Motor neuron (in vitro differentiated cells): ENCODE measurements around the gene CA5B. TPM values are rescaled to one million over a fixed set of nuclear protein-coding genes. Genes with fewer than 3 reads are reported as not detected.
"Not testable (repeated sequence)": the region's sequence is repeated elsewhere in the genome, so short reads cannot be mapped to it uniquely, and the experiment has no call there.

Source experiments
- ATAC-seq, 8 experiments: fragments of 200-7000 bp; cut with Tn5 transposase; replicated peaks in 6 of 8; 2 replicates each; pipeline ENCODE4 v1.8.0; 2021; ENCODE audit warnings: mild to moderate bottlenecking in 8 of 8, moderate library complexity in 8 of 8
- H3K27ac ChIP-seq, 2 donors: fragments of 250-450 bp; sonication (Bioruptor Pico); 2 replicates each; pipeline ENCODE4 v1.9.0; 2021; ENCODE audit warnings: antibody characterized with exemption in 2 of 2, mild to moderate bottlenecking in 2 of 2, moderate library complexity in 1 of 2
- H3K4me1 ChIP-seq, 2 donors: fragments of 250-450 bp; sonication (Bioruptor Pico); replicated peaks in 1 of 2; 2 replicates each; pipeline ENCODE4 v1.6.1; 2021; ENCODE audit warnings: antibody characterized with exemption in 2 of 2, mild to moderate bottlenecking in 2 of 2, moderate library complexity in 1 of 2
- H3K4me3 ChIP-seq, 5 donors: fragments of 250-450 bp; sonication (Bioruptor Pico); 2 replicates each; pipeline ENCODE4 v1.9.0; 2021; ENCODE audit warnings: antibody characterized with exemption in 5 of 5, mild to moderate bottlenecking in 5 of 5, moderate library complexity in 4 of 5
- WGBS, 10 experiments: fragments of 450-650 bp; shearing (Covaris generic); methylation state at CpG; one replicate each; pipeline ENCODE4 v1.0.0; 2022; 5-methylcytosine and 5-hydroxymethylcytosine counted together
- in situ Hi-C, 9 experiments: fragments of 400-800 bp; cut with MboI; loops; one replicate each; pipeline ENCODE4 v1.15.0; 2021; ENCODE audit warnings: low sequenced_read_pairs in 9 of 9, low pct_unique_long_range_greater_than_20kb in 2 of 9; ENCODE audit not compliant: unreplicated experiment in 9 of 9
- total RNA-seq, 8 experiments: library from RNA; unstranded; fragments of 300-600 nt; gene quantifications; 2 replicates each; pipeline versions ENCODE4 v1.2.3 to v1.2.4, GENCODE V29; 2022

Gene CA5B
- total RNA-seq, 8 experiments from 2014 or later: 2.1 to 103 (median 6.5) TPM

DNA sequence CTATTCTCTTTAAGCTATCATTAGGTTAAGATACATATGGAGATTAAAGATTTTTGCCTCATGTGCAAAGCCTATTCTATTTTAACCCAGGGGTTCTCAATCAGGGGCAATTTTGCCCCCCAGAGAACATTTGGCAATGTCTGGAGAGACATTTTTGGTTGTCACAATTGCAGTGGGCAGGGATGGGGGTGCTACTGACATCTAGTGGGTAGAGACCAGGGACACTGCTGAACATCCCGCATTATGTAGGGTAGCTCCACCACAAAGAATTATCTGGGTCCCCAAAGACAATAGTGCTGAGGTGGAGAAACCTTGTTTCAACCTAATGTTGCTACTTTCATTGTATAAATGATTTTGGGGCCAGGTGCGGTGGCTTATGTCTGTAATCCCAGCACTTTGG lies 13.2 kb upstream of the CA5B start:
- WGBS, 10 experiments: 100% methylated on average over 1 of the region's 2 CpGs; no CpG with 5 or more reads in 9 of the 10 experiments
- H3K4me3 ChIP-seq: no peak overlapping the region
- H3K27ac ChIP-seq: no peak overlapping the region
- no peak for ATAC-seq
- H3K4me1 ChIP-seq: no peaks in the 10 kb centered on the region
- in situ Hi-C loops: no loop called here

DNA sequence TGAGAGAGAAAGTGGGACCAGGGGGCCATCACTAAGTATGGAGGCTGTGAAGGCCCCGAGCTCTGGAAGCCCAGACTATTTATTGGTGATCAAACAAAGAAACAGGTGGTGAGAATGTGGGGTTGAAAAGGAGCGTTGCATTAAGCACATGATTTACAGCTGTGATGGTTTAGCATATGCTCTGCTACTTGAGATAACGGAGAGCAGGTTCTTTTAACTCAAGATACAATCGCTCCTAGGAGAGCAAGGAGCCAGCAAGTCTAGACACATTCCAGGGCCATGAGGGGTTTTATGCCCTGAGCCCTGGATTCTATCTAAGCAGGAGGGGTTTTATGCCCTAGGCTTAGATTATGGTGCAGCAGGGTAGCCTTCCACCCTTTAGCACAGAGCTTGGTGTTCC lies 6.7 kb upstream of the CA5B start:
- H3K4me3 ChIP-seq, H3K4me1 ChIP-seq, H3K27ac ChIP-seq, ATAC-seq, in situ Hi-C loops: not testable (repeated sequence)
- WGBS, 10 experiments: 69 to 86% (median 80%) methylated on average over 1 to 4 of the region's 4 CpGs; no CpG with 5 or more reads in 7 of the 10 experiments

DNA sequence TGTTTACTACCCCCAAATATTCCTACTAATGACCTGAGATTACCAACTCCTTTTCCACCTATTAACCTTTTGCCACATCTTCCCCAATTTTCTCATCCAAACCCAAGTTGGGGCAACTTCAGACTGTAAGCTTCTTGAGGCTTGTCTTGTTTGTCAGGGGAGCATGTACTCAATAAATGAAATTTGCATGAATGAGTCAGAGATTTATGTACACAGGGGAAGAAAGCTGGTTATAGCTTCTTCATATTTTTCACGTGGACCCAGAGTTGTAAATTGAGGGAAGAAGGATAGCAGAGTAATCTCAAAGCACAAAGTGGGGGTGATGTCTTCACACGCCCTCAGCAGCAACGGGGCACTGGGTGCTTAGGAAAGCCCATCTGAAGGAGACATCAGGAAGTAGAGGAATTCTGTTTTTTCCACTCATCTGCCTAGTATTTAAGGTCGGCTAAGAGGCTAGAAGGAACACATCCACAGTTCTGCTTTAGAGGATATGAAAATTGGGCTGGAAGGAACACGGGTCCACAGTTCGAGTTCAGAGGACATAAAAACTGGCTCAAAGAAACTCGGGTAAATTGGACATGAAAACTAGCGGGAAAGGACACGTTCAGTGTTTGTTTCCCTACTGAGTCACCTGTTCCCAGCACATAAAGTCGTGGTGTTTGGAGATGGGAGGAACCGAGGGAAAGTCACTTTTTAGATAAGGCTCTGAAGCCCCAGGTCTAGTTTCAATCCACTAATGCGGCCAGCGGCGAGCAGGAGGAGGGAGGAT lies 696 bp upstream of the CA5B start:
- H3K27ac ChIP-seq: no peak overlapping the region
- peaks cover 2 to 5% of the 10 kb centered on the region in 2 donors for H3K4me1 ChIP-seq

DNA sequence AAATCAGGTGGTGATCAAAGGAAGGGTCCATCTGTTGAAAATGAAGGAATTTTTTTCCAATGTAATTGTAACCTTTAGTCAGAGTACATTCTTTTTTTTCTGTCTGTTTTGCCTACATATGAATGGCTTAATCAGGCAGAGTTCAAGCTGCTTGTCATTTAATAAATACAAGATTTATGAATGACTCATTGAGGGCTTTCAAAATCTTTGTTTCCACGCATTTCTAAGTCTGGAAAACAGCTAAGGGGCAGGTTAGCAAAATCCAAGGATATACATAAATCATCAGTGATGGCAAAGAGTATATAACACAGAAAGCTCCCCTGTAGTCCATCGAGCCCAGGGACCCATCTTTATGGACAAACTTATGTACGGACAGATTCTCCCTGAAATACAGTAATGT lies 1.8 kb downstream of the CA5B start:
- 0 to 80% (median 31%) methylated on average over 1 to 3 of the region's 3 CpGs; no CpG with 5 or more reads in 6 of the 10 experiments for WGBS, 10 experiments
- H3K4me1 ChIP-seq: peaks cover 2 to 5% of the 10 kb centered on the region in 2 donors
- H3K4me3 ChIP-seq: no peak overlapping the region
- no peak overlapping the region for H3K27ac ChIP-seq
- in situ Hi-C loops: no loop called here
- peak in 1 of 8 experiments; percentile 37 for ATAC-seq

More for the DNA sequence above, 696 bp upstream of the CA5B start:
- H3K4me3 ChIP-seq: peak overlapping the region in 4 of 5 donors; percentile 27 to 39 (median 34)
- WGBS, 10 experiments: 20 to 80% (median 47%) methylated on average over 1 to 8 of the region's 14 CpGs; no CpG with 5 or more reads in 7 of the 10 experiments
- in situ Hi-C loops: no loop called here
- ATAC-seq: peak in 2 of 8 experiments; percentile 21 to 34

DNA sequence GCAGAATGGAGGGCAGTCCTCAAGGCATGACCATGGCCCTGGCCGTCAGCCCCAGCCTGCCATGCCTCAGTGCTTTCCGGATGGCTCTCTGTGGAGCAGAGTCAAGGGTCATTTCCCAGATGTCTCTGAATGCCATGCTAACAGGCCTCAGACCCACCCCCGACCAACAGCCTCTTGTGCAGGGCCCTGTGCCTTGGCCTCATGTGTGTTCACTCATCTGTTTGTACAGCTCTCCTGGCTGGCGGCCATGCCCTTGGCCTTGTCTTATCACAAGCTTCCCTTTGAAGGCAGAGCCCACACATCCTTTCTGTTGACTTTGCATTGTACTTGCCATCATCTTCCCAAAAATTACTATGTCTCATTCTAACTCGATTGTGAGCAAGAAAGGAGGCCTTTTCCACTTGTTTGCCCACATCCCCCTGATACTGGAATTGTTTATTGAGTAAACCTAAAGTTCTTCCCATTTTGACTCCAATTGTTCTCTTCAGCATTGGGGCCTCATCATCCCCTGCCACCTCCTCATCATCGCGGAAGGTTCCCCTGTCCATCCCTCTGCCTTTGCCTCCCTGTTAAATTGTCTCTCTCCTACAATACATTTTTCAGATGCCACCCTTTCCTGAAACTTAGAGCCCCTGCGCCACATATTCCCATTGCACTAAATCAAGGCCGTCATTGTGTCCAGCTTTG lies 6.3 kb downstream of the CA5B start:
- 89 to 100% (median 94%) methylated on average over 1 to 9 of the region's 9 CpGs; no CpG with 5 or more reads in 6 of the 10 experiments for WGBS, 10 experiments
- H3K4me3 ChIP-seq: no peak overlapping the region
- no peak for ATAC-seq
- in situ Hi-C loops: no loop called here
- no peak overlapping the region for H3K27ac ChIP-seq
- peaks cover 0 to 3% of the 10 kb centered on the region in 2 donors for H3K4me1 ChIP-seq

DNA sequence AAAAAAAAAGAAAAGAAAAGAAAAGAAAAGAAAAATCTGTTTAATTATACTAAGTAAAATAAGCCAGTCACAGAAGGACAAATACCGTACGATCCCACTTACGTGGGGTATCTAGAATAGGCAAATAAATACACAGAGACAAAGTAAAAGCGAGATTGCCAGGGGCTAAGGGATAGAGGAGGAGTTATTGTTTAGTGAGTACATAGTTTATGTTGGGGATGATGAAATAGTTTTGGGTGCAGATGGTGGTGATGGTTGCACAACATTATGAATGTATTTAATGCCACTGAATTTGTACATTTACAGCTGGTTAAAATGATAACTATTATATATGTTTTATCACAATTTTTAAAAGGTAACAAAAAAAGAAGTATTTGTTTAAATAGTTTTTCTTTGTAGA lies 7.1 kb downstream of the CA5B start:
- in situ Hi-C loops: no loop called here
- Histone ChIP-seq H3K27ac (no peak overlapping the region), H3K4me1 (no peaks in the 10 kb centered on the region), H3K4me3 (no peak overlapping the region)
- WGBS, 10 experiments: 58 to 100% (median 94%) methylated on average over 3 to 4 of the region's 4 CpGs; no CpG with 5 or more reads in 4 of the 10 experiments
- ATAC-seq: no peak

DNA sequence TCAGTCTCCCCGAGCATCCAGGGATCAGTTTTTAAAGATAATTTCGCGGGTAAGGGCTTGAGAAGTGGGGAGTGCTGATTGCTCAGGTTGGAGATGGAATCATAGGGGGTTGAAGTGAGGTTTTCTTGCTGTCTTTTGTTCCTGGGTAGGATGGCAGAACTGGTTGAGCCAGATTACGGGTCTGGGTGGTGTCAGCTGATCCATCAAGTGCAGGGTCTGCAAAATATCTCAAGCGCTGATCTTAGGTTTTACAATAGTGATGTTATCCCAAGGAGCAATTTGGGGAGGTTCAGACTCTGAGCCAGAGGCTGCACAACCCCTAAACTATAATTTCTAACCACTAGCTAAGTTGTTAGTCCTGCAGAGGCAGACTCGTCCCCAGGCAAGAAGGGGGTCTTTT lies 8.6 kb downstream of the CA5B start:
- WGBS, 10 experiments: 93 to 95% methylated on average over 3 of the region's 6 CpGs; no CpG with 5 or more reads in 8 of the 10 experiments
- in situ Hi-C loops, ATAC-seq, H3K27ac ChIP-seq, H3K4me1 ChIP-seq, H3K4me3 ChIP-seq: not testable (repeated sequence)

DNA sequence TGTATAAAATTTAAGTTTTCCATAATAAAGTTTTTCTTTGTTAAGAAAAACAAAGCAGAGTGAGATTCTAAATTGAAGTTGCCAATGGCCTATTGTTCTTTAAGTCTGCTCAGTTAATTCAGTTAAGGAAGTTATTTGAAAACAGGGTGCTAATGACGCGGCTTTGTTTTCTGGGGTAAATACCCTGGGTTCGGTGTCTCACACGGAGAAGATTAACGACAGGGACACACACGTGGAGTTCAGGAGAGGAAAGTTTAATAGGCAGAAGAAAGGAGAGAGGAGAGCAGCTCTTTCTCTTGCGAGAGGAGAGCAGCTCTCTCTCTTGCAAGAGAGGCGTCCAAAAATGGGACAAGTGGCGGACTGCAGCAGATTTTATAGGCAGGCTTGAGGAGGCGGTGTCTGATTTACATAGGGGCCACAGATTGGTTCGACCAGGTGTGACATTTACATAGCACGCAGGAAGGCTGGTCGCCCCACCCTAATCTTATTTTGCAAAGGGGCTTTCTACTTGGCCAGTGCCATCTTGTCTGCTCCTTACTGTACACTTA lies 9.6 kb downstream of the CA5B start:
- ATAC-seq: no peak
- Histone ChIP-seq H3K27ac (no peak overlapping the region), H3K4me3 (no peak overlapping the region), H3K4me1 (no peaks in the 10 kb centered on the region)
- in situ Hi-C loops: no loop called here
- WGBS, 10 experiments: 40 to 93% (median 65%) methylated on average over 1 to 9 of the region's 13 CpGs; no CpG with 5 or more reads in 6 of the 10 experiments

DNA sequence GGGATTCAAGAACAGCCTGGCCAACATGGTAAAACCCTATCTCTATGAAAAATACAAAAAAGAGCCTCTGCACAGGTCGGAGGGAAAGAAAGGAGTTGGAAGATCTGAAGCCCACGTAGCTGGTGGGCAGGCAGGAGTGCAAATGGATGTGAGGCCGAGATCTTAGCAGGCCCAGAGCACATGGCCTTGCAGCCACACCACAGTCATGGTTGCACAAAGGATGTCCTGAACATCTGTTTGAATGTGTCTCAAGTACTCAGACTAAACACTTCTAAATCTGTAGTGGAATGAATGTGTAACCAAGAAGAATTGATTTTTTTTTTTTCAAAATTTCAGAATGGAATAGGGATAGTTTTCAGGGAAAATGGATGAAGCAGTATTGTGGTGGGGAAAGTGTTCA lies 10.8 kb downstream of the CA5B start:
- in situ Hi-C loops: no loop called here
- no peak for ATAC-seq
- WGBS, 10 experiments: 50 to 100% (median 85%) methylated on average over 1 to 3 of the region's 3 CpGs; no CpG with 5 or more reads in 6 of the 10 experiments
- H3K4me1 ChIP-seq: no peaks in the 10 kb centered on the region
- H3K27ac ChIP-seq: no peak overlapping the region
- no peak overlapping the region for H3K4me3 ChIP-seq

DNA sequence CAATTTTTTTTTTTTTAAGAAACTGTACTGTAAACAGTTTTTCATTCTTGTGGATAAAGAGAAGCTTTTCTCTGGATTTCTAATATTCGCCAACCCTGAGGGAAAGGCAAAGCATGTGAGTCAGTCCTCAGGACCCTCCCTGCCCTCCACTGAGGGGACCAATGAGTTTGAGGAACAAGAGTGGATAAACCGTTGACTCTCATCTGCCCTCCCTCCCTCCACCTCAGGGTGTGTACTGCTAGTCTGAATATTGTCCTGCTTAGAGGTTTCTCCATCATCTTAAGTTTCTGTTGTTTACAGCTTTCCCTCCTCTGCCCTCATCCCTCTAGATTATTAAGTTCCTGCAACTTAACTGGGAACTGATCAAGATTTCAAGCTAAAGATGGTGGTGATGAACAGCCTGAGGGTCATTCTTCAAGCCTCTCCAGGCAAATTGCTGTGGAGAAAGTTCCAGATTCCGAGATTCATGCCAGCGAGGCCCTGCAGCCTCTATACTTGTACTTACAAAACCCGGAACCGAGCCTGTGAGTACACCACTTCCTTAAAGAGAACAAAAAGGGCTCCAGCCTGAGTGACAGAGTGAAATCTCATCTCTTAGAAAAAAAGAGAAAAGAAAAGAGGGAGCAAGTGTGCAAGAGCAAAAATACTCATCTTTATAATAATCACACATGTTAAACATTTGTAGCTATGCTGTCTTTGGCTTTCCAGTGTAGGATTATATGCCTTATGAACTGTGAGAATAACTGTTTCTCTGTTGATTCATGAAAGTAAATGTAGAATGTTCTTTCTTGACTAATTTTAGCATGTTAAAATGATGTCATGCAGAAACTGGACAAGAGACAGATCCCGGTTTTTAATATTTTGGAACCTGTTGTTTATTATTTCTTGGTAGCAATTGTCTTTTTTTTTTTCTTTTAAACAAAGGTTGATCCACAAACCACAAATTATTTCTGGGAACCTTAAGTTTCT lies 11.9 kb downstream of the CA5B start:
- no peak overlapping the region for H3K4me3 ChIP-seq
- 0 to 100% (median 55%) methylated on average over 2 to 6 of the region's 7 CpGs; no CpG with 5 or more reads in 4 of the 10 experiments for WGBS, 10 experiments
- no peak overlapping the region for H3K27ac ChIP-seq
- in situ Hi-C loops: no loop called here
- H3K4me1 ChIP-seq: no peaks in the 10 kb centered on the region
- ATAC-seq: peak in 3 of 8 experiments; percentile 13 to 78 (median 74)

DNA sequence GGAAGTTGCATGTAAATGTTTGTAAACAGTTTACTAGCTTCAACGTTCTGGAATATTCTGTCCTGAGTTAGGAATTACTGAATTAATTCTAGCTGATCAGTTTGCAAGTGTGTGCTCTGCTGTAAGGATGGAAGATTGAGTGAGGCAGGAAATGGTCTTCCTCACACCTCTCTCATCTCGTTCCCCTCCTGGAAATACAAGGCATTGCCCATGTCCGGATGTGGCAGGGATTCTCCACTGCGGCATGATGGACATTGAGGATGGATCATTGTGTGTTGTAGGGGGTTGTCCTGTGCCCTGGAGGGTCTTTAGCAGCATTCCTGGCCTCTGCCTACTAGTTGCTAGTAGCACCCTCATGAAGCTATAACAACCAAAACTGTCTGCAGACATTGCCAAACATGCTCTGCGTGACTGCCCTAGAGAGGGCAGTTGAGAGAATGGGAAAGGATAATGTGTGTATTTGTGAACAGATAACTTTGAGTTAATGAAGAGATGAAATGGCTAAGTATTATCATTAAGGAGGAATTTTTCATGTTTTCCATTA lies 12.6 kb downstream of the CA5B start:
- H3K4me3 ChIP-seq: no peak overlapping the region
- 0 to 88% (median 30%) methylated on average over 1 to 4 of the region's 5 CpGs; no CpG with 5 or more reads in 4 of the 10 experiments for WGBS, 10 experiments
- H3K27ac ChIP-seq: no peak overlapping the region
- peak in 6 of 8 experiments; percentile 23 to 94 (median 50) for ATAC-seq
- in situ Hi-C loops: no loop called here
- no peaks in the 10 kb centered on the region for H3K4me1 ChIP-seq

DNA sequence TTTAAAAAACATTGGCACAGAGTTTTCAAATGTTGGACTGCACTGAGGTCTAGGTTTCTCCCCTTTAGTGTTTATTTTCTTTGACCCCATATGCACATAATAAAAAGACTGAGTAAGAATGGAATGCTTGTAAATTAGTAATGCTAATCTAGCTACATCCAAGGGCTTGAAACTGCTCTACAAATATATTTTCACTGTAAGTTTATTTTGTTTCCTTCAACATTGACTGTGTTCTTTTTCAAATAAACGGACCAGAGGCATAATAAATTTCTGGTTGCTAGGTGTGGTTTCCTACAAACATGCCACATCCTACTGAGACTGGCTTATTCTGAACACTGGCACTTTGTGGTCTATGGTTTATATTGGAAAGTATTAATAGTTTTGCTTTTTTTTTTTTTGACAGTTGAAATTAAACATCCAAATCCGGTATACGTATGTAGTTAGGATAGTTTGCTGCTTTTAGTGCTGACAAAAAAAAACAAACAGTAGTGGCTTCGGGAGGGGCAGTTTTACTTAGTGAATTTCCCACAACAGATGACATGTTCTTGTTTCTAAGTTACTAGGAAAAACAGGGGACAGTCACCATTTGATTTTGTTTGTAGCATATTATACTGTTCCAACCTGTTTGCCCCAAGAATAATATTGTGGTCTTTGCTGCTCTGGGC lies 13.2 kb downstream of the CA5B start:
- 0 to 100% (median 46%) methylated on average over 1 to 4 of the region's 4 CpGs; no CpG with 5 or more reads in 4 of the 10 experiments for WGBS, 10 experiments
- H3K4me1 ChIP-seq: no peaks in the 10 kb centered on the region
- H3K27ac ChIP-seq: no peak overlapping the region
- peak in 5 of 8 experiments; percentile 19 to 92 (median 67) for ATAC-seq
- in situ Hi-C loops: no loop called here
- no peak overlapping the region for H3K4me3 ChIP-seq
